ENCODE data around the gene APCDD1.

APCDD1 gene

DNA sequence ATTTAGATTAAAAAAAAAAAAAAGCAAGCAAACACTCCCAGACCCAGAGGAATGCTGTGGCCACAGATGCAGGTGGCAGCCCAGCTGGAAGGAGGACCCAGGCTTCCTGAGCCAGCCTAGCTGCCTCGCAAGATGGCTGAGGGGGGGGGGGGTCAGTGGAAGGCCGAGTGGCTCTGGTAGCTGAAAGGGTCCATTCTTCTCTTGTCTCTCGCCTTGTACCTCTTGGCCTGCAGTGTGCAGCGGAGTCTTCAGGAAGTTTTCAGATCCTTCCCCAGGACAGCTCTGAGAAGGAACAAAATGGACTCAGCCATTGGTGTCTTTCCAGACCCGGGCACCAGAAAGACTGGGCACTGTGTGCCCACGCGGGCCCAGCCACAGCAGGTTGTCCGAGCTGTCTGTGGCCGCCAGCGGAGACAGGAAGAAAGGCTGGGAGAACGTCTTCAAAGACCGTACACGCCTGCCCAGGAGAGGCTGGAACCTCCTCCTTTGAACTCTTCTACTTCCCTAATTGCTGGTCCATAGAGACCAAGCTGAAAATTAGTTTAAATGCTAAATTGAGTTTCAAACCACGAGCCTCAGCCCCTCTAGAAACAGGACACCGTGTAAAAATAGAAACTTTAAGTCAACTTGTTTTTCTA lies 21.3 kb downstream of the APCDD1 start:
- ATAC-seq (ENCODE audit: low read depth) (no peak), DNase-seq (ENCODE audit: low spot score) (no peak)
- Histone ChIP-seq H3K36me3 (ENCODE audit: low read depth) (no peaks in the 10 kb centered on the region), H3K4me3 (ENCODE audit: severe bottlenecking) (no peak overlapping the region), H3K4me1 (ENCODE audit: insufficient read depth, poor library complexity, severe bottlenecking) (no peaks in the 10 kb centered on the region), H3K27ac (ENCODE audit: poor library complexity, severe bottlenecking) (no peak overlapping the region), H3K9me3 (ENCODE audit: severe bottlenecking) (no peaks in the 10 kb centered on the region), H3K27me3 (ENCODE audit: insufficient read depth, poor library complexity, severe bottlenecking) (peaks cover 16% of the 10 kb centered on the region)
- TF ChIP-seq, protein P1, sequence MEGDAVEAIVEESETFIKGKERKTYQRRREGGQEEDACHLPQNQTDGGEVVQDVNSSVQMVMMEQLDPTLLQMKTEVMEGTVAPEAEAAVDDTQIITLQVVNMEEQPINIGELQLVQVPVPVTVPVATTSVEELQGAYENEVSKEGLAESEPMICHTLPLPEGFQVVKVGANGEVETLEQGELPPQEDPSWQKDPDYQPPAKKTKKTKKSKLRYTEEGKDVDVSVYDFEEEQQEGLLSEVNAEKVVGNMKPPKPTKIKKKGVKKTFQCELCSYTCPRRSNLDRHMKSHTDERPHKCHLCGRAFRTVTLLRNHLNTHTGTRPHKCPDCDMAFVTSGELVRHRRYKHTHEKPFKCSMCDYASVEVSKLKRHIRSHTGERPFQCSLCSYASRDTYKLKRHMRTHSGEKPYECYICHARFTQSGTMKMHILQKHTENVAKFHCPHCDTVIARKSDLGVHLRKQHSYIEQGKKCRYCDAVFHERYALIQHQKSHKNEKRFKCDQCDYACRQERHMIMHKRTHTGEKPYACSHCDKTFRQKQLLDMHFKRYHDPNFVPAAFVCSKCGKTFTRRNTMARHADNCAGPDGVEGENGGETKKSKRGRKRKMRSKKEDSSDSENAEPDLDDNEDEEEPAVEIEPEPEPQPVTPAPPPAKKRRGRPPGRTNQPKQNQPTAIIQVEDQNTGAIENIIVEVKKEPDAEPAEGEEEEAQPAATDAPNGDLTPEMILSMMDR (IDR thresholded peaks at IDR 0.05; ENCODE audit: poor library complexity, severe bottlenecking), result no peak

GRCh38 chr18:10476338-10476791 lies 21.9 kb downstream of the APCDD1 start:
- H3K27me3 ChIP-seq (ENCODE audit: insufficient read depth, poor library complexity, severe bottlenecking), result peaks cover 16% of the 10 kb centered on the region
- H3K4me1 ChIP-seq (ENCODE audit: insufficient read depth, poor library complexity, severe bottlenecking), result no peaks in the 10 kb centered on the region
- no peak overlapping the region for H3K4me3 ChIP-seq (ENCODE audit: severe bottlenecking)
- ATAC-seq (ENCODE audit: low read depth), result no peak
- DNase-seq (ENCODE audit: low spot score), result no peak
- no peaks in the 10 kb centered on the region for H3K9me3 ChIP-seq (ENCODE audit: severe bottlenecking)
- TF ChIP-seq, protein P1 (IDR thresholded peaks at IDR 0.05; ENCODE audit: poor library complexity, severe bottlenecking), result no peak
- no peak overlapping the region for H3K27ac ChIP-seq (ENCODE audit: poor library complexity, severe bottlenecking)
- no peaks in the 10 kb centered on the region for H3K36me3 ChIP-seq (ENCODE audit: low read depth)

GRCh38 chr18:10477121-10477862 lies 22.9 kb downstream of the APCDD1 start:
- ATAC-seq (ENCODE audit: low read depth) (no peak), DNase-seq (ENCODE audit: low spot score) (no peak)
- Histone ChIP-seq H3K4me1 (ENCODE audit: insufficient read depth, poor library complexity, severe bottlenecking) (no peaks in the 10 kb centered on the region), H3K27me3 (ENCODE audit: insufficient read depth, poor library complexity, severe bottlenecking) (peaks cover 16% of the 10 kb centered on the region), H3K4me3 (ENCODE audit: severe bottlenecking) (no peak overlapping the region), H3K27ac (ENCODE audit: poor library complexity, severe bottlenecking) (no peak overlapping the region), H3K36me3 (ENCODE audit: low read depth) (no peaks in the 10 kb centered on the region), H3K9me3 (ENCODE audit: severe bottlenecking) (no peaks in the 10 kb centered on the region)
- TF ChIP-seq, protein P1 (IDR thresholded peaks at IDR 0.05; ENCODE audit: poor library complexity, severe bottlenecking), result no peak

GRCh38 chr18:10477863-10478260 lies 23.4 kb downstream of the APCDD1 start:
- ATAC-seq (ENCODE audit: low read depth) (no peak), DNase-seq (ENCODE audit: low spot score) (no peak)
- no peaks in the 10 kb centered on the region for H3K36me3 ChIP-seq (ENCODE audit: low read depth)
- peaks cover 16% of the 10 kb centered on the region for H3K27me3 ChIP-seq (ENCODE audit: insufficient read depth, poor library complexity, severe bottlenecking)
- no peak overlapping the region for H3K27ac ChIP-seq (ENCODE audit: poor library complexity, severe bottlenecking)
- no peak overlapping the region for H3K4me3 ChIP-seq (ENCODE audit: severe bottlenecking)
- no peaks in the 10 kb centered on the region for H3K4me1 ChIP-seq (ENCODE audit: insufficient read depth, poor library complexity, severe bottlenecking)
- TF ChIP-seq, protein P1 (IDR thresholded peaks at IDR 0.05; ENCODE audit: poor library complexity, severe bottlenecking), result no peak
- no peaks in the 10 kb centered on the region for H3K9me3 ChIP-seq (ENCODE audit: severe bottlenecking)

- DNase-seq (ENCODE audit: low spot score) (no peak), ATAC-seq (ENCODE audit: low read depth) (no peak)
- H3K4me3 ChIP-seq (ENCODE audit: severe bottlenecking), result no peak overlapping the region
- TF ChIP-seq, protein P1 (IDR thresholded peaks at IDR 0.05; ENCODE audit: poor library complexity, severe bottlenecking), result no peak
- no peaks in the 10 kb centered on the region for H3K4me1 ChIP-seq (ENCODE audit: insufficient read depth, poor library complexity, severe bottlenecking)
- no peak overlapping the region for H3K27ac ChIP-seq (ENCODE audit: poor library complexity, severe bottlenecking)
- peaks cover under 1% of the 10 kb centered on the region for H3K27me3 ChIP-seq (ENCODE audit: insufficient read depth, poor library complexity, severe bottlenecking)
- H3K36me3 ChIP-seq (ENCODE audit: low read depth), result no peaks in the 10 kb centered on the region
- H3K9me3 ChIP-seq (ENCODE audit: severe bottlenecking), result no peaks in the 10 kb centered on the region
Observed at GRCh38 chr18:10481831-10482230, 27.4 kb downstream of the APCDD1 start.

Measured in RWPE2 (cell line).